H9 (cell line): ENCODE results near the gene KIF5A. TPM values are rescaled to one million over a fixed set of nuclear protein-coding genes. Genes with fewer than 3 reads are reported as not detected.

Experiments
- DNase-seq: peaks from one replicate; pipeline ENCODE4 v3.0.0-alpha.2; 2017
- H2AFZ ChIP-seq: one replicate; pipeline ENCODE4 v1.6.1; 2013; ENCODE audit warnings: mild to moderate bottlenecking, low read length, control low read depth, moderate library complexity
- H2AK5ac ChIP-seq: 2 replicates; pipeline ENCODE4 v1.6.1; 2013; ENCODE audit warnings: low read length, control low read depth, mixed read lengths; ENCODE audit not compliant: insufficient read length
- H2BK120ac ChIP-seq: one replicate; pipeline ENCODE4 v1.6.1; 2013; ENCODE audit warnings: low read depth, mild to moderate bottlenecking, low read length, control low read depth, inconsistent platforms; ENCODE audit not compliant: poor library complexity, severe bottlenecking
- H2BK12ac ChIP-seq: 2 replicates; pipeline ENCODE4 v1.6.1; 2013; ENCODE audit warnings: low read length, control low read depth, mixed read lengths, low read depth; ENCODE audit not compliant: insufficient read length
- H2BK15ac ChIP-seq: 2 replicates; pipeline ENCODE4 v1.6.1; 2013; ENCODE audit warnings: low read depth, low read length, control low read depth
- H2BK20ac ChIP-seq: one replicate; pipeline ENCODE4 v1.6.1; 2013; ENCODE audit warnings: low read depth, mild to moderate bottlenecking, low read length, control low read depth, inconsistent platforms; ENCODE audit not compliant: poor library complexity, severe bottlenecking
- H2BK5ac ChIP-seq: 2 replicates; pipeline ENCODE4 v1.6.1; 2013; ENCODE audit warnings: low read length, control low read depth, mixed read lengths; ENCODE audit not compliant: insufficient read length
- H3K14ac ChIP-seq: 2 replicates; pipeline ENCODE4 v1.6.1; 2013; ENCODE audit warnings: low read length, control low read depth; ENCODE audit not compliant: insufficient read depth
- H3K18ac ChIP-seq: 2 replicates; pipeline ENCODE4 v1.6.1; 2013; ENCODE audit warnings: low read depth, mild to moderate bottlenecking, mixed read lengths, low read length, control low read depth; ENCODE audit not compliant: insufficient read length
- H3K23ac ChIP-seq: 2 replicates; pipeline ENCODE4 v1.6.1; 2013; ENCODE audit warnings: low read length, control low read depth, mixed read lengths, low read depth; ENCODE audit not compliant: insufficient read length
- H3K23me2 ChIP-seq: 2 replicates; pipeline ENCODE4 v1.6.1; 2013; ENCODE audit warnings: low read depth, mild to moderate bottlenecking, mixed read lengths, low read length, control low read depth; ENCODE audit not compliant: insufficient read length, poor library complexity, severe bottlenecking
- H3K27ac ChIP-seq: 2 replicates; pipeline ENCODE4 v1.5.1; 2013; ENCODE audit warnings: low read length, control low read depth, mixed read lengths, low read depth; ENCODE audit not compliant: insufficient read length
- H3K27me3 ChIP-seq: 2 replicates; pipeline ENCODE4 v1.6.1; 2013; ENCODE audit warnings: low read length, control low read depth, inconsistent platforms; ENCODE audit not compliant: insufficient read depth
- H3K4ac ChIP-seq: 2 replicates; pipeline ENCODE4 v1.6.1; 2013; ENCODE audit warnings: low read depth, mild to moderate bottlenecking, control low read depth, inconsistent platforms, low read length, moderate library complexity
- H3K4me1 ChIP-seq: 2 replicates; pipeline ENCODE4 v1.6.1; 2013; ENCODE audit warnings: low read length, control low read depth, inconsistent platforms; ENCODE audit not compliant: insufficient read depth
- H3K4me2 ChIP-seq: 2 replicates; pipeline ENCODE4 v1.6.1; 2013; ENCODE audit warnings: low read length, control low read depth, mixed read lengths; ENCODE audit not compliant: insufficient read length, insufficient read depth
- H3K56ac ChIP-seq: 2 replicates; pipeline ENCODE4 v1.6.1; 2013; ENCODE audit warnings: low read depth, mild to moderate bottlenecking, mixed read lengths, low read length, control low read depth; ENCODE audit not compliant: insufficient read length
- H3K79me1 ChIP-seq: 2 replicates; pipeline ENCODE4 v1.6.1; 2013; ENCODE audit warnings: low read depth, mild to moderate bottlenecking, moderate library complexity, low read length, control low read depth, inconsistent platforms; ENCODE audit not compliant: insufficient read depth, poor library complexity, severe bottlenecking
- H3K79me2 ChIP-seq: 2 replicates; pipeline ENCODE4 v1.6.1; 2013; ENCODE audit warnings: low read length, control low read depth, inconsistent platforms; ENCODE audit not compliant: insufficient read depth
- H3K9ac ChIP-seq: 2 replicates; pipeline ENCODE4 v1.6.1; 2013; ENCODE audit warnings: low read length, control low read depth, mixed read lengths; ENCODE audit not compliant: insufficient read length; ENCODE audit errors: extremely low read depth
- H3K9me3 ChIP-seq: one replicate; pipeline ENCODE4 v1.6.1; 2013; ENCODE audit warnings: low read depth, low read length, inconsistent platforms; ENCODE audit not compliant: control insufficient read depth
- H3T11ph ChIP-seq: one replicate; pipeline ENCODE4 v1.6.1; 2013; ENCODE audit warnings: mild to moderate bottlenecking, low read length, control low read depth, inconsistent platforms
- H4K20me1 ChIP-seq: one replicate; pipeline ENCODE4 v1.6.1; 2013; ENCODE audit not compliant: control insufficient read depth, insufficient read length, insufficient read depth
- H4K5ac ChIP-seq: 2 replicates; pipeline ENCODE4 v1.6.1; 2013; ENCODE audit warnings: low read depth, mild to moderate bottlenecking, mixed read lengths, low read length, control low read depth; ENCODE audit not compliant: insufficient read length
- H4K8ac ChIP-seq: replicated peaks from 2 replicates; pipeline ENCODE4 v1.6.1; 2013; ENCODE audit warnings: low read length, control low read depth, mixed read lengths, low read depth; ENCODE audit not compliant: insufficient read length
- H4K91ac ChIP-seq: 2 replicates; pipeline ENCODE4 v1.6.1; 2013; ENCODE audit warnings: low read depth, mild to moderate bottlenecking, moderate library complexity, mixed read lengths, low read length, control low read depth; ENCODE audit not compliant: insufficient read length
- H3K27ac Mint-ChIP-seq, 3 experiments: 2 replicates in 2 of 3; 3 replicates in 1 of 3; pipeline ENCODE4 v1.8.0; 2020 to 2021; ENCODE audit warnings: mixed read lengths in 3 of 3, mild to moderate bottlenecking in 1 of 3, moderate library complexity in 1 of 3
- H3K27me3 Mint-ChIP-seq: 2 replicates; pipeline ENCODE4 v1.8.0; 2021; ENCODE audit warnings: low read depth, mild to moderate bottlenecking, moderate library complexity, mixed read lengths
- H3K36me3 Mint-ChIP-seq, 3 experiments: 2 replicates in 2 of 3; 3 replicates in 1 of 3; pipeline ENCODE4 v1.8.0; 2020 to 2021; ENCODE audit warnings: low read depth in 3 of 3, mixed read lengths in 3 of 3; ENCODE audit not compliant: insufficient read depth in 1 of 3
- H3K4me1 Mint-ChIP-seq, 2 experiments: 2 replicates each; pipeline ENCODE4 v1.8.0; 2020; ENCODE audit warnings: mixed read lengths in 2 of 2
- H3K4me3 Mint-ChIP-seq, 2 experiments: 2 replicates in 1 of 2; 3 replicates in 1 of 2; pipeline ENCODE4 v1.8.0; 2020 to 2021; ENCODE audit warnings: mild to moderate bottlenecking in 2 of 2, mixed read lengths in 2 of 2, moderate library complexity in 1 of 2
- H3K9me3 Mint-ChIP-seq, 2 experiments: 2 replicates in 1 of 2; 3 replicates in 1 of 2; pipeline ENCODE4 v1.8.0; 2020; ENCODE audit warnings: mild to moderate bottlenecking in 2 of 2, mixed read lengths in 2 of 2, moderate library complexity in 1 of 2
- WGBS: extraction: QIAGEN DNeasy Blood & Tissue Kit; methylation state at CpG from one replicate; pipeline ENCODE4 v1.1.7; 2013; ENCODE audit warnings: missing lambda C conversion rate, low lambda C conversion rate, mixed read lengths; ENCODE audit not compliant: insufficient read length; ENCODE audit errors: extremely low coverage; 5-methylcytosine and 5-hydroxymethylcytosine counted together
- total RNA-seq: library from RNA; stranded (reverse); gene quantifications from 2 replicates; pipeline ENCODE4 v1.2.1, GENCODE V29; 2021
- TF ChIP-seq, protein P1 (sequence below): fragments of 200-600 bp; sonication (generic); conservative IDR thresholded peaks from 3 replicates; pipeline ENCODE4 v1.8.0; 2021; ENCODE audit warnings: antibody characterized with exemption, mild to moderate bottlenecking

KIF5A gene
- total RNA-seq, 1 experiment from 2014 or later = 18.5 TPM

DNA sequence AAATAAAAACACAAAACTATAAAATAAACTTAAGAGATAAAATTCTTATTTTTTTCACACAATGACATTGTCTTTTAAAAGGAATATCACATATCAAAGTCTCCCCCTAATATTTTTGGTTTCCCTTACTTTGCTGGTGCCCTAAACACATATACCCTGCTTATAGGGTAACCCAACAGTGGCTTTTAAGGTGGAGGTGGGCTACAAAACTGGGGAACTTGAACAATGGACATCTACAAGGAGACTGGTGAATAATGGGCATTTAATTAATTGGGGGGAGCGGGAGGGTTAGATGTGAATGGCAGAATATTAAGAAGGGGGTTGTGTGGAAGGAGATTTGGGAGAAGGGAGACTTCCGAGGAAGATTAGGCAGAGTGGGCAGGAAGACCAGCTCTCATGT, 73.5 kb downstream of the KIF5A start:
- H3K79me1 ChIP-seq = no peaks in the 10 kb centered on the region
- H4K91ac ChIP-seq = no peak overlapping the region
- Mint-ChIP-seq H3K9me3 (peaks cover 0 to 5% of the 10 kb centered on the region in 2 experiments; a peak in 3 of 5 replicates), H3K27ac (no peak overlapping the region), H3K27me3 (peaks cover 97% of the 10 kb centered on the region), H3K4me1 (peaks cover 27 to 43% of the 10 kb centered on the region in 2 experiments), H3K4me3 (no peak overlapping the region; a peak in 1 of 5 replicates), H3K36me3 (no peaks in the 10 kb centered on the region; a peak in 3 of 7 replicates)
- H2AFZ ChIP-seq = no peak overlapping the region
- H2BK120ac ChIP-seq = no peak overlapping the region
- 100% methylated on average over 1 of the region's 2 CpGs for WGBS
- H3K18ac ChIP-seq = no peak overlapping the region
- no peaks in the 10 kb centered on the region for H4K20me1 ChIP-seq
- no peak overlapping the region for H2BK5ac ChIP-seq
- H2BK12ac ChIP-seq = no peak overlapping the region
- no peaks in the 10 kb centered on the region for H3K4me1 ChIP-seq
- H3T11ph ChIP-seq = no peak overlapping the region
- TF ChIP-seq, protein P1, sequence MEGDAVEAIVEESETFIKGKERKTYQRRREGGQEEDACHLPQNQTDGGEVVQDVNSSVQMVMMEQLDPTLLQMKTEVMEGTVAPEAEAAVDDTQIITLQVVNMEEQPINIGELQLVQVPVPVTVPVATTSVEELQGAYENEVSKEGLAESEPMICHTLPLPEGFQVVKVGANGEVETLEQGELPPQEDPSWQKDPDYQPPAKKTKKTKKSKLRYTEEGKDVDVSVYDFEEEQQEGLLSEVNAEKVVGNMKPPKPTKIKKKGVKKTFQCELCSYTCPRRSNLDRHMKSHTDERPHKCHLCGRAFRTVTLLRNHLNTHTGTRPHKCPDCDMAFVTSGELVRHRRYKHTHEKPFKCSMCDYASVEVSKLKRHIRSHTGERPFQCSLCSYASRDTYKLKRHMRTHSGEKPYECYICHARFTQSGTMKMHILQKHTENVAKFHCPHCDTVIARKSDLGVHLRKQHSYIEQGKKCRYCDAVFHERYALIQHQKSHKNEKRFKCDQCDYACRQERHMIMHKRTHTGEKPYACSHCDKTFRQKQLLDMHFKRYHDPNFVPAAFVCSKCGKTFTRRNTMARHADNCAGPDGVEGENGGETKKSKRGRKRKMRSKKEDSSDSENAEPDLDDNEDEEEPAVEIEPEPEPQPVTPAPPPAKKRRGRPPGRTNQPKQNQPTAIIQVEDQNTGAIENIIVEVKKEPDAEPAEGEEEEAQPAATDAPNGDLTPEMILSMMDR = no peak
- no peak overlapping the region for H3K23ac ChIP-seq
- H3K23me2 ChIP-seq = peaks cover 19% of the 10 kb centered on the region
- no peak overlapping the region for H2BK20ac ChIP-seq
- no peak overlapping the region for H4K8ac ChIP-seq
- H3K27me3 ChIP-seq = peaks cover 95% of the 10 kb centered on the region
- H3K56ac ChIP-seq = no peak overlapping the region
- H3K4me2 ChIP-seq = no peak overlapping the region
- no peak overlapping the region for H3K4ac ChIP-seq
- no peak overlapping the region for H3K9ac ChIP-seq
- H2BK15ac ChIP-seq = no peak overlapping the region
- H3K14ac ChIP-seq = no peak overlapping the region
- no peaks in the 10 kb centered on the region for H3K9me3 ChIP-seq
- no peaks in the 10 kb centered on the region for H3K79me2 ChIP-seq
- no peak overlapping the region for H4K5ac ChIP-seq
- no peak overlapping the region for H3K27ac ChIP-seq
- DNase-seq = no peak
- no peak overlapping the region for H2AK5ac ChIP-seq
